ENCODE results near the gene UCP3. TPM values are rescaled to one million over a fixed set of nuclear protein-coding genes. Genes with fewer than 3 reads are reported as not detected.

The UCP3 gene
- polyA plus RNA-seq, 1 donor, result 4.8 TPM

GRCh38 chr11:73951797-73952196 lies 57.1 kb downstream of the UCP3 start:
- no peak for DNase-seq

- DNase-seq, result peak; percentile 46
These were observed 57.8 kb downstream of the UCP3 start, which contains the start of gene DNAJB13 for GRCh38 chr11:73950869-73951710. Gene DNAJB13 (plus strand): TSS chr11:73951026. CDS start chr11:73951070, 44 bp downstream.

Other genes with a start within 250 kb of the UCP3 start
- 115 TPM for gene RAB6A, start 248.0 kb downstream of the UCP3 start, polyA plus RNA-seq (ENCODE audit: insufficient read length)
- gene MRPL48, start 221.2 kb downstream of the UCP3 start, polyA plus RNA-seq (ENCODE audit: insufficient read length), result 66.8 TPM
- gene COA4, start 132.2 kb downstream of the UCP3 start, polyA plus RNA-seq (ENCODE audit: insufficient read length), result 61.1 TPM
- gene PAAF1, start 132.1 kb downstream of the UCP3 start, polyA plus RNA-seq (ENCODE audit: insufficient read length), result 40.1 TPM
- gene DNAJB13, start 58.1 kb downstream of the UCP3 start, polyA plus RNA-seq (ENCODE audit: insufficient read length), result 3.7 TPM
- 68.7 TPM for gene UCP2, start 26.2 kb downstream of the UCP3 start, polyA plus RNA-seq (ENCODE audit: insufficient read length)
- gene C2CD3, start 161.9 kb upstream of the UCP3 start, polyA plus RNA-seq (ENCODE audit: insufficient read length), result 25.6 TPM
- gene PPME1, start 162.2 kb upstream of the UCP3 start, polyA plus RNA-seq (ENCODE audit: insufficient read length), result 42.7 TPM